ENCODE results near the gene APOF. TPM values are rescaled to one million over a fixed set of nuclear protein-coding genes. Genes with fewer than 3 reads are reported as not detected.

APOF gene
- total RNA-seq, 2 experiments from 2014 or later = not detected

DNA sequence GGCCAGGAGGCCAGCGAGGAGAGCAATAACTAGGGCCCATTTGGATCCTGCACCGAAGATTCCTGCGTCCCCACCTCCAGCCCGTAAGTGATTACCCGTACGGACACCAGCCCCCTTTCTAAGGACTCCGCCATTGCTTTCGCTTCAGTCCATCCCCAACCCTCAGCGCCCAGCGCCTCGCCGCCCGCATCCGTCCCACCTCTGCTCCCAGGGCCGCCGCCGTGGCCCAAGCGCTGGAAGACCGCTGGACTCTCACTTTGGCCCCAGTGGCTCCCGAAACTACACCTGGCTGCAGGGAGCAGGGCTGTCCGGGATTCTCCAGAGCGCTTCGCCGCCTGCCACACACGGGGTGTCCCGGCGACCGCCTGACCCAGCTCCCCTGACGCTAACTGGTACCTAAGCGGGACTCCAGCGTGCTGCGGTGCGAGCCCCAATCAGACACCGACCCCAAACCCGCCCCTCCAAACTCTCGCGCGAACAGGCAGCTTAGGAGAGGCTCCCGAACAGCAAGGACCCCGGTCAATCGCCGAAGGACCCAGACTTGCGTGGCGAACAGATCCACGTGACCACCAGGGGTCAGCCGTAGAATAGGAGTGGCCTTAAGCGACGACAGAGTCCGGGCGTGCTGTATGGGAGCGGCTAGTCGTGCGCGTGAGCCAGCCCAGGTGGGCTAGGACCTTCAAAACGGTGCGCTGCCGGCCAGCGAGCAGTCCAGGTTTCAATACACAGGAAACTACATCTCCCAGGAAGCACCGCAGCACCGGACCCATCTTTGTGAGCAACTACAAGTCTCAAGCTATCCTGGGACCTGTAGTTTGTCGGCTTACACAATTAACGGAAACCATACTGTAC, 46.8 kb downstream of the APOF start, which contains the start of gene CNPY2:
Gene CNPY2, minus strand, starts transcription at position 367 of the 852 bp plus-strand sequence. CDS start 771 bp downstream, outside the sequence.
- POLR2A ChIA-PET = interaction anchor here (0.6 to 2.1 kb wide), 9 partner anchors 14 to 330 kb away, joined by 3 to 10 read pairs (median 5); partner anchors contain the start of genes ATP5F1B, IL23A, PAN2 and STAT2
- CTCF ChIA-PET = interaction anchor here (0.9 to 3.2 kb wide), 7 partner anchors 21 to 148 kb away, joined by 3 to 13 read pairs (median 3); partner anchors contain the start of genes IL23A and SMARCC2

DNA sequence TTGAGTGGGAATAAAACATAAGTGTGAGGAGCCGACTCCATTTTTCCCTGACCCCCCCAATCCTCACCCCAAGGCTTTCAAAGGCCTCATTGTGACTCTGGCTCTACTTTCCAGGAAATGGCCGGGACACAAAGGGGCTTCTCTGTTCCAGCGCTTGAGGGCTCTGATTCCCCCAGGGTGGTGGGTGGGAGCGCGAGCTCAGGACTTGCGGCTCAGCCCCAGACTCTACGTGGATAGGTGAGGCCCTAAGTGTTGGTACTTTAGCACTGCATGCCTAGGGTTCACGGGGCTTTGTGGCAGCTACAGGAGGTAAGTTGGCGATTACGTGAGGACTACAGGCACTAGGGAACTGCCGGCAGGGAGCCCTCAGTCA, 47.4 kb downstream of the APOF start:
- ChIA-PET CTCF (interaction anchor here (0.9 to 3.2 kb wide), 5 partner anchors 21 to 149 kb away, joined by 3 to 13 read pairs (median 3); partner anchors contain the start of genes IL23A and SMARCC2), POLR2A (interaction anchor here (1.2 to 2.1 kb wide), 3 partner anchors 16 to 134 kb away, joined by 5 to 10 read pairs (median 10); partner anchors contain the start of genes STAT2 and TIMELESS)

DNA sequence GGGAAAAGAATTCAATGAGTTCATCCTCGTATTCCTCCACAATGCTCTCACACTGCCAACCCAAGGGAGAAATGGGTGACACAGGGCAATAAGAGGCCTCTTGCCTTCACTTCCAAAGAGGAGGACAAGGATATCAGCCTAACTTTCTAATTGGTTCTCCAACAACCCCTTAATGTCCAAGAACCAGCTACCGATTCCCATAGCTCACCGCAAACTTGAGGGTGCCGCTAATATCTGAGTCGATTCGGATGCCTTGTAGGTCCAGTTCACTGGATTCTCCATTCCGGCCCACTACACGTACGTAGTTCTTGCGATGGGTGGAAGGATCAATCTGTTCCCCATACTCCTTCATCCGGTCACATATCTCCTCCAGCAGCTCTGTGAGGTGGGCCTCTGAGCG, 51.7 kb downstream of the APOF start:
- ChIA-PET POLR2A (interaction anchor here (2.0 kb wide), 1 partner anchor 10 kb away, joined by 6 read pairs; no protein-coding TSS in a partner anchor), CTCF (interaction anchor here (0.6 to 1.5 kb wide), 5 partner anchors 22 to 121 kb away, joined by 3 to 4 read pairs (median 4); partner anchors contain the start of genes ANKRD52 and SMARCC2)

Other genes starting within 250 kb of the APOF start
- 1,000 to 10,000 TPM; 5,323 to 5,325 TPM for gene RPL41, start 246.2 kb downstream of the APOF start, total RNA-seq
- gene ZC3H10, start 244.6 kb downstream of the APOF start, total RNA-seq = 1 to 10 TPM; 9.8 TPM
- 100 to 1,000 TPM; 193 to 196 TPM for gene ESYT1, start 234.6 kb downstream of the APOF start, total RNA-seq
- gene MYL6B, start 210.3 kb downstream of the APOF start, total RNA-seq = 10 to 100 TPM; 68.4 to 75.1 TPM
- 100 to 1,000 TPM; 929 to 938 TPM for gene MYL6, start 204.5 kb downstream of the APOF start, total RNA-seq
- gene SMARCC2, start 173.4 kb downstream of the APOF start, total RNA-seq = 100 to 1,000 TPM; 105 to 108 TPM
- gene RNF41, start 140.9 kb downstream of the APOF start, total RNA-seq = 10 to 100 TPM; 38.9 to 40.2 TPM
- 100 to 1,000 TPM; 103 to 106 TPM for gene NABP2, start 138.5 kb downstream of the APOF start, total RNA-seq
- 1 to 10 TPM in 1 of 2 experiments, under 1 TPM in 1; 0.78 to 1.1 TPM for gene SLC39A5, start 132.8 kb downstream of the APOF start, total RNA-seq
- 10 to 100 TPM; 56.4 to 56.5 TPM for gene ANKRD52, start 104.5 kb downstream of the APOF start, total RNA-seq
- 10 to 100 TPM; 10.2 to 12.1 TPM for gene COQ10A, start 95.9 kb downstream of the APOF start, total RNA-seq
- 100 to 1,000 TPM; 275 to 283 TPM for gene CS, start 62.5 kb downstream of the APOF start, total RNA-seq
- gene CNPY2, start 46.9 kb downstream of the APOF start, total RNA-seq = 100 to 1,000 TPM; 180 to 185 TPM
- gene PAN2, start 28.9 kb downstream of the APOF start, total RNA-seq = 10 to 100 TPM; 25.5 to 25.8 TPM
- 10 to 100 TPM; 45.9 to 46.1 TPM for gene IL23A, start 24.0 kb downstream of the APOF start, total RNA-seq
- gene STAT2, start 2.8 kb downstream of the APOF start, total RNA-seq = 10 to 100 TPM; 53.1 to 54.1 TPM
- gene TIMELESS, start 86.6 kb upstream of the APOF start, total RNA-seq = 10 to 100 TPM; 60.3 to 62.5 TPM
- not detected for gene MIP, start 91.8 kb upstream of the APOF start, total RNA-seq
- 1 to 10 TPM; 3.8 to 3.9 TPM for gene SPRYD4, start 105.7 kb upstream of the APOF start, total RNA-seq
- gene GLS2, start 125.3 kb upstream of the APOF start, total RNA-seq = 1 to 10 TPM; 2.5 to 3.1 TPM
- 1 to 10 TPM; 4.8 to 5.1 TPM for gene RBMS2, start 159.0 kb upstream of the APOF start, total RNA-seq